Glomerular visceral epithelial cell (primary cell): ENCODE results near the gene INHBC.

Experiments
- DNase-seq: peaks from one replicate; pipeline ENCODE4 v3.0.0-alpha.2; 2016; ENCODE audit errors: extremely low spot score

Gene INHBC

DNA sequence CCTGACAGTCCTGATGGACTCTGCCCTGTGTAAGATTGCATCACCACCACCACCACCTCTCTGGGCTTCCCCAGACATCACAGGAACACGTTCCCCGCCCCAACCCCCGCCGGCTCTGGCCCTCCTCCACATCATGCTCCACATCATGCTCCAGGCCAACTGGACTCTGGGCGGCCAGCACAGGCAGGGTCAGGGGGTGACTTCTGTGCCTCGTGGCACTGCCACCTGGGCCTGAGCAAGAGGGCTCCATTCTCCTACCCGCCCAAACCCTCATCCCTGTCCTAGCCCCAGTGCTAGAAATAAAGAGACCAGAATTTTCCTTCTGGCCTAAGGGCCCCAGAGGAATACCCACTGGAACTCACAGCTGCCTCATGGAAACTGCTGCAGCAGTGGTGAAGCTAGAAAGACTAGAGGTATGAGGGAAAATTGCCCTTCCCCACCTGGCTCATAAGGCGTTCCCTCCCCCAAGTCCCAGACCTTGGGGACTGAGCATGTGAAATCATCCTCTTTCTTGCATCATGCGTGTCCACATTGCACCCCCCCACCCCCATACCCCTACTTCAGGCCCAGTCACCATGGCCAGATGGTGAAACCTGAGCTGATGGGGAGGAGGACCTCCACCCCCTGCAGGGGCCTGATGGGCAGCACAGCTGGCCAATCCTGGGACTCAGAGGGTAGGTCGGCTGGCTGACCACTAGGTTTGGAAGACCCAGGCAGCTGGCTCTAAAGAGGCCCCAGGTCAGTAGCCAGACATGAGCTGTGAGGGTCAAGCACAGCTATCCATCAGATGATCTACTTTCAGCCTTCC lies 20.2 kb downstream of the INHBC start, which contains the start of gene INHBE:
TSS of gene INHBE (plus strand) at position 742 of the 808 bp plus-strand sequence. CDS start 230 bp downstream, outside the sequence.
- peak; percentile 53 for DNase-seq

DNA sequence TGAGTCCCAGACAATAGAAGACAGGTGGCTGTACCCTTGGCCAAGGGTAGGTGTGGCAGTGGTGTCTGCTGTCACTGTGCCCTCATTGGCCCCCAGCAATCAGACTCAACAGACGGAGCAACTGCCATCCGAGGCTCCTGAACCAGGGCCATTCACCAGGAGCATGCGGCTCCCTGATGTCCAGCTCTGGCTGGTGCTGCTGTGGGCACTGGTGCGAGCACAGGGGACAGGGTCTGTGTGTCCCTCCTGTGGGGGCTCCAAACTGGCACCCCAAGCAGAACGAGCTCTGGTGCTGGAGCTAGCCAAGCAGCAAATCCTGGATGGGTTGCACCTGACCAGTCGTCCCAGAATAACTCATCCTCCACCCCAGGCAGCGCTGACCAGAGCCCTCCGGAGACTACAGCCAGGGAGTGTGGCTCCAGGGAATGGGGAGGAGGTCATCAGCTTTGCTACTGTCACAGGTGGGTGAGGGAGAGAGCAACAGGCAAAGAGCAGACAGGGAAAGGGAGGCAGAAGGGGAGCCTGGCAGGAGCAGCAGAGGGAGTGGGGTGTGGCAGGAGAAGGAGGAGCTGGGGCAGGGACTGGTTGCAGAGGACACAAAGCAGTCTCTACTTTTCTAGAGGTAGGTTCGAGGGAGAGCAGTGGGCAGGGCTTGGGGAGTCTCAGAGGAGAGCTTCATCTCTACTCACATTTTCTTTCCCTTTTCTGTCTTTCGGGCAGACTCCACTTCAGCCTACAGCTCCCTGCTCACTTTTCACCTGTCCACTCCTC lies 21.0 kb downstream of the INHBC start:
- DNase-seq = no peak

DNA sequence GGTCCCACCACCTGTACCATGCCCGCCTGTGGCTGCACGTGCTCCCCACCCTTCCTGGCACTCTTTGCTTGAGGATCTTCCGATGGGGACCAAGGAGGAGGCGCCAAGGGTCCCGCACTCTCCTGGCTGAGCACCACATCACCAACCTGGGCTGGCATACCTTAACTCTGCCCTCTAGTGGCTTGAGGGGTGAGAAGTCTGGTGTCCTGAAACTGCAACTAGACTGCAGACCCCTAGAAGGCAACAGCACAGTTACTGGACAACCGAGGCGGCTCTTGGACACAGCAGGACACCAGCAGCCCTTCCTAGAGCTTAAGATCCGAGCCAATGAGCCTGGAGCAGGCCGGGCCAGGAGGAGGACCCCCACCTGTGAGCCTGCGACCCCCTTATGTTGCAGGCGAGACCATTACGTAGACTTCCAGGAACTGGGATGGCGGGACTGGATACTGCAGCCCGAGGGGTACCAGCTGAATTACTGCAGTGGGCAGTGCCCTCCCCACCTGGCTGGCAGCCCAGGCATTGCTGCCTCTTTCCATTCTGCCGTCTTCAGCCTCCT lies 21.6 kb downstream of the INHBC start:
- peak; percentile 45 for DNase-seq

DNA sequence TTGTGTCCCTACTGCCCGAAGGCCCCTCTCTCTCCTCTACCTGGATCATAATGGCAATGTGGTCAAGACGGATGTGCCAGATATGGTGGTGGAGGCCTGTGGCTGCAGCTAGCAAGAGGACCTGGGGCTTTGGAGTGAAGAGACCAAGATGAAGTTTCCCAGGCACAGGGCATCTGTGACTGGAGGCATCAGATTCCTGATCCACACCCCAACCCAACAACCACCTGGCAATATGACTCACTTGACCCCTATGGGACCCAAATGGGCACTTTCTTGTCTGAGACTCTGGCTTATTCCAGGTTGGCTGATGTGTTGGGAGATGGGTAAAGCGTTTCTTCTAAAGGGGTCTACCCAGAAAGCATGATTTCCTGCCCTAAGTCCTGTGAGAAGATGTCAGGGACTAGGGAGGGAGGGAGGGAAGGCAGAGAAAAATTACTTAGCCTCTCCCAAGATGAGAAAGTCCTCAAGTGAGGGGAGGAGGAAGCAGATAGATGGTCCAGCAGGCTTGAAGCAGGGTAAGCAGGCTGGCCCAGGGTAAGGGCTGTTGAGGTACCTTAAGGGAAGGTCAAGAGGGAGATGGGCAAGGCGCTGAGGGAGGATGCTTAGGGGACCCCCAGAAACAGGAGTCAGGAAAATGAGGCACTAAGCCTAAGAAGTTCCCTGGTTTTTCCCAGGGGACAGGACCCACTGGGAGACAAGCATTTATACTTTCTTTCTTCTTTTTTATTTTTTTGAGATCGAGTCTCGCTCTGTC lies 22.3 kb downstream of the INHBC start:
- no peak for DNase-seq

DNA sequence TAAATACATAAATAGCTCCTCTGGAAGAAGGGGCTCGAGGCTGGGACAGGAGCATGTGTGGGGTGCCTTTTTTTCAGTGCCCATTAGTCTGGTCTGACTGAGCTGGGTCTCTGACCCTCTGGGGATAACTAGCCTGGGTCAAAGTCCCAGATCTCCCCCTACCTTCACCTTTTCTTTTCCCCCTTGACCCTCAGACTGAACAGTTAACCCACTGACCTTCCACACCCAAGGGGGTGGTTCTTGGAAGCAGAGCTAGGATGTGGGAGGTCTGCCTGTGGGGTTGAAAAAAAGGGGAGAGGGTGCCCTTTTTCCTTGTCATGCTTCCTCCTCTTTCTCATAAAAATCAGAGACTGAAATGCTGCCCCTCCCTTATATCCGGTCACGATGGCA lies 24.1 kb downstream of the INHBC start:
- no peak for DNase-seq

DNA sequence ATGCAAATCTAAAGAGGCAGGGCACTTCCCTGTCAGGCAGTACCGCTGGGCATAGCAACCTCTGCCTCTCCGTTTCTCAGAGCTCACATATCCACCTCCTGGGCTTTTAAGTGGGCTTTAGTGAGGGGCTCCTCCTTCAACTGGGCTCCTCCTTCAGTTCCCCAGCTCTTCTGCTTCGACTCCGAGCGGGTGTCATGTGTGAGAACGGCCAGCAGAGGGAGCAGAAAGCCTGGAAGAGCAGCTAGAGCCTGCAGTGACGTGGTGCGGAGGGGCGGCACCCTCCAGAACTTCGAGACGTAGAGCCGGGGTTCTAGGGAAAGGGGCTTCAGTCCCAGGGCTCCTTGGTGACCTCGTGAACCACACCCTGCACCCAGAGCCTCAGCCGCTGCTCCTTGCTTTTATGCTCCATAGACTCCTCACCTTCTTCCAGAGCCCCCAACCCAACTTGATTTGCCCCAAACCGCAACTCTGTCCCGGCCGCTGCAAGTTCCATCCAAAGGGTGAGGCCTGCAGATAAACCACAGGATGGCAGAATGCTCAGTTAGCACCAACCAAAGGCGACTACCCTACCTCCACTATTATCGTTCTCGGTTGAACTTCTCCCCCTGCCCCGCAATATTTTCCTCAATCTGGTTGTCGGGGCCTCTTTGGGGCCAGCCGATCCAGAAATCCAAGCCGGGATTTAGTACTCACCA lies 24.6 kb downstream of the INHBC start:
- peak; percentile 96 for DNase-seq

DNA sequence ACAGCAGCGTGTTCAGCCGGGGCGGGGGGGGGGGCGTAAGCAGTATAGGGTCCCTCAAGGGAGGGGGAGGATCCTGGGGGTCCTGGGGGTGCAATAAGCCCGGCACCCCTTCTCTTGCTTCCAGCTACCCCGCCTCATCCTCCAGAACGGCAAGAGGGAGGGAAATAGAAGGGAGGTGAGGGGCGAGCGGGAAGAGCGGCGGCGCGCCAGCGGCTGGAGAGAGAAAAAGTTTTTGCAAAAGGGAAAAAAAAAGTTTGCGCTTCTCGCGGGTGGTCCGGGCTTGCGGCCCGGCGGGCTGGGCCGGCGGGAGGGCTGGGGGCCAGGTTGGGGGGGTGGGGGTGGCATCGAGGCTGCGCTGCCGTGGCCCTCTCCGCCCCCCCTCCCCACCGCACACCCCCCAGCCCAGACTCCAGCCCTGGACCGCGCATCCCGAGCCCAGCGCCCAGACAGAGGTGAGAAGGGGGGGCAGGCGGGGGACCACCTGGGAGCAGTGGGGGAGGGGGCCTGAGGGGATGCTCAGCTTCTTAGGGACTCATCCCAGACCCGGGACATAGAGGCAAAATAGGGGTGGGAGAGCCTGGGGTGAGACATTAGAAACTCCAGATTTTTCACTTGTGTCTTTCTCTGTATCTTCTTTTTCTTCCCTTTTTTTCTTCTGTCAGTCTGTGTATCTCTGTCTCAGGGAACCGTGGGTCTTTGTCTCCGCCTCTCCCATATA lies 25.3 kb downstream of the INHBC start, which contains the start of gene GLI1:
TSS of gene GLI1 (plus strand) at position 36 of the 718 bp plus-strand sequence. CDS start 3,907 bp downstream, outside the sequence.
- no peak for DNase-seq

DNA sequence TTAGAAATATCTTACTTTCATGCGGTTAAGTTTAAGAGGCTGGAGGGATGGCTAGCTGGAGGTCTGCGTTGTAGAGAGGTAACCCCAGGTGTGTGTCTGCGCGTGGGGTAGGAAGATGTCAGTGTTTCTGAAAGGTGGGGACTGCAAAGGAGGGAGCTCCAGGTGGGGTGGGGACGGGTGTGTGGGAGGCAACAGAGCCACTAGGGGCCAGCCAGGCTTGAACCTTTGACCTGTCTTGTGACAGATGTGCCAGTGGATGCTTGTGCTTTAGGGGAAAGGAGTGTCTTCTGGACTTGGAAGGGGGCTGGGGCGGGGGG lies 25.8 kb downstream of the INHBC start:
- DNase-seq = no peak

DNA sequence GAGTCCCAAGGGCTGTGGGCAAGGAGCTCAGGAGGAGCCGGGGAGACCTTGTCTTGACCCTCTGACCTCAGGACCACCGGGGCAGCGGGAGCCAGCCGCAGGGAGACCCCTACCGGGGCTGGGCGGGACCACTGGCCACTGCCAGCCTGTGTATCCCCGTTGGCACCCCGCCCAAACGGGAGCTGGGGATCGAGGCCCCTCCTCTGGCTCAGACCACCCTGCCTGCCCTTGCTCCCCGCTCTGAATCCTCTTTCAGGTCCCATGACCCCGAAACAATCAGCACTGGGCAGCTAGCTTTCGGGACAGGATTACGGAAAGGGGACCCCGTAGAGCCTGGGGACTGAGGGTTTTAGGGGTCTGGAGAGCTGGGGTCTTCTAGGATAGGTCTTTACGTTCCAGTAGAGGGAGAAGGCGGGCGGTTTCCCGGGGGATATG lies 26.3 kb downstream of the INHBC start:
- DNase-seq = no peak

DNA sequence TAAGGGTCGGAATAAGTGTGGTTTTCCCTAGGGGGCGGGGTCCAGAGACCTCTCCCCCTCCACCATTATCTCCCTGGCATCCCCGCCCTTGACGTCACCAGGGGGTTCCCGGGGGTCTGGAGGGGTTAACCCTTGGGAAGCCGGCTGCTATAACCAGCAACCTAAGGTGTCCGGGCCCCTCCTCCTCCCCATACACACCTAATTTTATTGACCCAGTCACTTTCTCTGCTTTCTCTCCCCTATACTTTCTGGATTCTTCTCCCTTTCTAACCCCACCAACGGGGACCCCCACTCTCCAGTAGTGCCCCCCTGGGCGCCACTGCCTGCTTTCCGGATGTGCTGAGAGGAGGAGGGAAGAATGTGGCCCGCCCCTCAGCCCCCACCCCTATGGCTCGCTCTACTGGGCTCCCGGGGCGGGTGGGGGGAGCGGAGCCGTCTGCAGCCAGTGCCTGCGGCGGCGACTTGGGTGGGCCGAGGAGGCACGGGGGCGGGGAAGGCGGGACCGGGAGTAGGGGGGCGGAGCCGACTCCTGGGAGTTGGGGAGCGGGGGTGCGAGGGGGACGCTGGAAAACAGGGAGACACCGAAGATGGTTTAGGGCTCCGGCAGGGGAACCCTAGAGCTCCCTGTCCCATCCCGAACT lies 26.8 kb downstream of the INHBC start:
- DNase-seq = peak; percentile 62

DNA sequence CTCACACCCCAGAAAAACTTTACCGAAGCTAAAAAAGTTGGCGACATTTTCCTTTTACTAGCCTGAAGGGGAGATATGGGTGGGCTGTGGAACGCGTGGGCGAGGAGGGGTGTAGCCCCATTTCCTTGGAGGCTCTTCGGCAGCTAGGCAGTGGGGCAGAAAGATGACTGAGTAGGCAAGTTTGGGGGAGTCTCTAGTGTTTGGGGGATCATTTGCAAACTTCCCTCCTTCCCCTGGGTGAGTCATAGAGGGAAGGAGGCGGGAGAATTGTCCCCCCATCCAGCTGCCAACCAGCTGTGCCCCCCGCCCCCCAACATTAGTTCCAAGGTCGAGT lies 27.3 kb downstream of the INHBC start:
- DNase-seq = no peak

DNA sequence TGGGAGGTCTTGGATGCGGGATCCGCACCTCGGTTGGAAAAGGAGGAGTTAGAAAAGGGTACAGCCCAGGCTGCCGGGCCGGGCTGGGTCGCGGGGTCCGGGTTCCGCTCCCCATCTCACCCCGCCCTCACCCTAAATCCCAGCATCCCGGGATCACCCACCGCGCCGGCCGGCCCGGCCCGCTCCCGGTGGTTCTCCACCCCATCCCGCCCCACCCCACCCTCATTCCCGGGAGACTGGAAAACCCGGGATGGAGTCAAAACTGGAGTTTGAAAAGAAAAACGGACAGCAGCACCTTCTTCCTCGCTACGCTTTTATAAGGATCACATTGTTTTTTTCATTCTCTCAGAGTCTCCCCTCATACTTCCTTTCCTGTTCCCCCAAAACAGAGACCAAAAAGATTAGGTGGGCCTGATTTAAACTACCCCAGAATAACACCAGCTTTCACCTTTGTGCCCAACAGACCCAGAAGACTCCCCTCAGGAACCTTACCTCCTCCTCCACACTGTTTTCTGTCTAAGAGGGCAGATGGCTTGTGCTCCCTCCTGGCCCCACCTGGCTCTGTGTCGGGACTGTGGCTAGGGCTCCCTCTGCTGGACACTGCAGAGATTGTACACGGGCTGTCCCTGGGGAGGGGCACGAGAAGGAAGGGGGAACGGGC lies 27.8 kb downstream of the INHBC start:
- DNase-seq = peak; percentile 89

DNA sequence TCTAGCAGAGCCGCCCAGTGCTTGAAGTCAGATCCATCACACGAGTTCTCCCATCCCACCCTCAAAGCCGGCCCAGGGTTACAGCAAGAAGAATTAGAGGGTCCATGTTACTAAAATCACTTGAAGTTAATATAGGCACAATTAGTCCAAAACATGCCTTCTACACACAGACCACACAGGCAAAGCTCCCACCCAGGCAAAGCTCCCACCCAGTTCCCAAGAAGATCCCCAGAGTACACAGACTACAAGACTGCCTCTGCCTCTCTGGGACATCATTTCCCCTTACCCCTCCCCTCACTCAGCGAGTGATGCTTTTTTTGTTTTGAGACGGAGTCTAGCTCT lies 28.3 kb downstream of the INHBC start:
- DNase-seq = no peak

DNA sequence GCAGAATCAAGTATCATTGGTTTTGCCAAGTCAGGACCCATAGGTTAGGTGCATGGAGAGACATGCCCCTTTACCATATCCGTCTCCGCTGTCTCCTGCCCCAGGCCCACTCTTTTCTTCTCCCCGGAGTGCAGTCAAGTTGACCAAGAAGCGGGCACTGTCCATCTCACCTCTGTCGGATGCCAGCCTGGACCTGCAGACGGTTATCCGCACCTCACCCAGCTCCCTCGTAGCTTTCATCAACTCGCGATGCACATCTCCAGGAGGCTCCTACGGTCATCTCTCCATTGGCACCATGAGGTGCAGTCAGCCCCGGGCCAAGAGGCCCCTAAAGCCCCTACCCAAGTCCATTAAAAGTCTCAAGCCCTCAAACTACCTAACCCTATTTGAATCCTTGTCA lies 30.0 kb downstream of the INHBC start:
- no peak for DNase-seq

DNA sequence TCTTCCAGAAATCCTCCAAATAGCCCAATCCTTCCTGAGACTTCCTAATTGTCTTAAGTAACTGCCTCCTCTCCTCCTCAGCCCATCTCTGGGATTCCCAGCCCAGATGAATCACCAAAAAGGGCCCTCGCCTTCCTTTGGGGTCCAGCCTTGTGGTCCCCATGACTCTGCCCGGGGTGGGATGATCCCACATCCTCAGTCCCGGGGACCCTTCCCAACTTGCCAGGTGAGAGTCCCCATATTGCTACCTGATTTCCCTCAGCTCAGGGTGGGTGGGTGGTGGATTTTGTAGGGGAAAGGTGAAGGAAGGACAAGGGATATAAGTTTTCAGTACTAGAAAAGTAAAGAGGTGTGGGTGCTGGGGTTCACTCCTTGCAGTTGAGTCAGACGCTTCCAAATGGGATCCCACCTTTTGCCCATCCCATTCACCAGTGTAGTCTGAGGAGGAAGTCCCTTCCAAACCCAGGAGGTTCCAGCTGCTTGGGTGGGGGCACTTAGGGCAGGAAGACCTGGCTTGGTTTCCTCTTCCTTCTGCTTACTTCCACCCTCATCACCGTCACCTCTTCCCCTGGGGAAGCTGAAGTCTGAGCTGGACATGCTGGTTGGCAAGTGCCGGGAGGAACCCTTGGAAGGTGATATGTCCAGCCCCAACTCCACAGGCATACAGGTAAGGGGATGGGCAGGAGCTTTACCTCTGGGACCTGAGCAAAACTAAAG lies 30.6 kb downstream of the INHBC start:
- no peak for DNase-seq

DNA sequence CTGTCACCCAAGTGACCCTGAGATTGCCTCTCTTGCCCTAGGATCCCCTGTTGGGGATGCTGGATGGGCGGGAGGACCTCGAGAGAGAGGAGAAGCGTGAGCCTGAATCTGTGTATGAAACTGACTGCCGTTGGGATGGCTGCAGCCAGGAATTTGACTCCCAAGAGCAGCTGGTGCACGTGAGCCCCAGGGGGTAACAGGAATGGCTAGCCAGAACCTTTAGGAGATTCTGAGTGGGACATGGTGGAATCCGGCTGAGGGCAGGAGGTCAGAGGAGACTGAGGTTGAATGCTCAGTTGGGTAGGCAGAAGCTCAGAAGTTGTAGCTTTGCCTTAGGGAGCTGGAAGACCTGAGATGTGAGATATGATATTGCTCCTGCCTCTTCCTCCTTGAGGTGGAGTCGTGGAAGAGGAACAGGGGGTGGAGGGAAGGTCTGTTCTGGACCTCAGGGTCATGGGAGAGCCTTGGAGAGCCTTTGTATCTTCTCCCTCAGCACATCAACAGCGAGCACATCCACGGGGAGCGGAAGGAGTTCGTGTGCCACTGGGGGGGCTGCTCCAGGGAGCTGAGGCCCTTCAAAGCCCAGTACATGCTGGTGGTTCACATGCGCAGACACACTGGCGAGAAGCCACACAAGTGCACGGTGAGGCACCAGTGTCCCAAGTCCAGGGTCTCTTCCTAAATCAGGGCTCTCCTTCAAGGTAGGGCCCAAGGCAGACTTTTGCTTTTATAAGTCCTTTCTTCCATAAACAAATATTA lies 31.3 kb downstream of the INHBC start:
- no peak for DNase-seq

DNA sequence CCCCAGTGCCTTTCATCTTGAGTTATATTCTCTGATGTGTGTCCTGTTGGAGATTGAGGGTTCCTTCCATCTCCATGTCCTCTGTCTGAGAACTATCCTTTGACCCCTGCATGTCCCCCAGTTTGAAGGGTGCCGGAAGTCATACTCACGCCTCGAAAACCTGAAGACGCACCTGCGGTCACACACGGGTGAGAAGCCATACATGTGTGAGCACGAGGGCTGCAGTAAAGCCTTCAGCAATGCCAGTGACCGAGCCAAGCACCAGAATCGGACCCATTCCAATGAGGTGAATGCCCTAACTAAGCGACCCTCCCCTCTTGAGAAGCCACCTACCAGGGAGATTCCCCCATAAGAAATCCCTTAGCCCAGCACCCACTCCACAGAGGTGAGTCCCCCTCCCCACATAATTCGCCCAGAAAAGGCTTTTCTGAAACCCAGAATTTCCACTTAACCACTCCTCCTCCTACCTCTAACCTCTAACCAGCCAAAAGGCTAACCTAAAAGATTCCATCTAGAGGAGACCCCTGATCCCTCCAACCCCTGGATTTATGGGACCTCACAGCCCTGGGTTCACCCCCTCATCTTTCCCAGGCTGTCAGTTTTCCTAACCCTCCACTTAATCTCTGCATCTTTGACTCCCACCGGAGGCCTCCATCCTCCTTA lies 32.8 kb downstream of the INHBC start:
- DNase-seq = no peak

DNA sequence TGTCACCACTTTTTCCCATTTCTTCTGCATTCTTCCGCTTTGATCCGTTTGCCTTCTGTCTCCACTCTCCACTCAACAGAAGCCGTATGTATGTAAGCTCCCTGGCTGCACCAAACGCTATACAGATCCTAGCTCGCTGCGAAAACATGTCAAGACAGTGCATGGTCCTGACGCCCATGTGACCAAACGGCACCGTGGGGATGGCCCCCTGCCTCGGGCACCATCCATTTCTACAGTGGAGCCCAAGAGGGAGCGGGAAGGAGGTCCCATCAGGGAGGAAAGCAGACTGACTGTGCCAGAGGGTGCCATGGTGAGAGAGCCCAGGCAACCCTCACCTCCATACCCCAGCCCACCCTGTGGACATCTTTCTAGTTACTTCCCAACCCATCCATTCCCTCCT lies 33.3 kb downstream of the INHBC start:
- no peak for DNase-seq
